Activated CD4-positive, alpha-beta T cell treated with anti-CD3 and anti-CD28 coated beads, Interleukin-2, amount 10 ng/mL, durations not matched to agents 7 days and 5 days (primary cell): Measurements from ENCODE around the gene PIMREG. TPM values are rescaled to one million over a fixed set of nuclear protein-coding genes. Genes with fewer than 3 reads are reported as not detected.
"Not testable (repeated sequence)": the region's sequence is repeated elsewhere in the genome, so short reads cannot be mapped to it uniquely, and the experiment has no call there.

Experiments used
- CTCF ChIA-PET: fragments of 350-600 bp; sonication (Branson Sonifier 250); formaldehyde crosslinking; loops from one replicate; lab custom pipeline; 2021; ENCODE audit warnings: antibody characterized with exemption; lab: Charles Lee
- POLR2A ChIA-PET: fragments of 350-600 bp; sonication (Branson Sonifier 250); formaldehyde crosslinking; loops from one replicate; lab custom pipeline; 2021; ENCODE audit warnings: antibody characterized with exemption; lab: Charles Lee
- DNase-seq: peaks from one replicate; pipeline ENCODE4 v3.0.0-alpha.2; 2020
- H3K27ac Mint-ChIP-seq: one replicate; pipeline ENCODE4 v1.8.0; 2021; ENCODE audit warnings: mild to moderate bottlenecking, moderate library complexity, mixed read lengths
- H3K27me3 Mint-ChIP-seq: one replicate; pipeline ENCODE4 v1.8.0; 2021; ENCODE audit warnings: mixed read lengths
- H3K36me3 Mint-ChIP-seq: one replicate; pipeline ENCODE4 v1.8.0; 2021; ENCODE audit warnings: low read depth, mixed read lengths
- H3K4me1 Mint-ChIP-seq: one replicate; pipeline ENCODE4 v1.8.0; 2021; ENCODE audit warnings: mixed read lengths
- H3K4me3 Mint-ChIP-seq: one replicate; pipeline ENCODE4 v1.8.0; 2021; ENCODE audit warnings: mild to moderate bottlenecking, moderate library complexity, mixed read lengths
- H3K9me3 Mint-ChIP-seq: one replicate; pipeline ENCODE4 v1.8.0; 2021; ENCODE audit warnings: mixed read lengths
- total RNA-seq, 2 experiments: library from RNA; stranded (reverse); gene quantifications; one replicate each; pipeline ENCODE4 v1.2.3, GENCODE V29; 2021

Gene PIMREG
- total RNA-seq, 2 experiments from 2014 or later = 16.4 to 22.0 TPM

- no peak for DNase-seq
- Mint-ChIP-seq H3K27ac (no peak overlapping the region), H3K36me3 (no peaks in the 10 kb centered on the region), H3K4me1 (no peaks in the 10 kb centered on the region), H3K4me3 (no peak overlapping the region), H3K27me3 (no peaks in the 10 kb centered on the region), H3K9me3 (no peaks in the 10 kb centered on the region)
- CTCF ChIA-PET = no interaction called here
- POLR2A ChIA-PET = no interaction called here
These were observed 34.2 kb downstream of the PIMREG start for GRCh38 chr17:6478486-6478885.

GRCh38 chr17:6479622-6480302, 35.5 kb downstream of the PIMREG start:
- no peaks in the 10 kb centered on the region for H3K9me3 Mint-ChIP-seq
- H3K4me3 Mint-ChIP-seq = no peak overlapping the region
- CTCF ChIA-PET = interaction anchor here (0.6 kb wide), 1 partner anchor 38 kb away, joined by 3 read pairs; no protein-coding TSS in a partner anchor
- H3K27ac Mint-ChIP-seq = no peak overlapping the region
- POLR2A ChIA-PET = no interaction called here
- H3K4me1 Mint-ChIP-seq = no peaks in the 10 kb centered on the region
- H3K36me3 Mint-ChIP-seq = no peaks in the 10 kb centered on the region
- DNase-seq = no peak
- H3K27me3 Mint-ChIP-seq = no peaks in the 10 kb centered on the region

GRCh38 chr17:6480303-6480675, 36.0 kb downstream of the PIMREG start:
- Mint-ChIP-seq H3K9me3 (no peaks in the 10 kb centered on the region), H3K4me3 (no peak overlapping the region), H3K27ac (no peak overlapping the region), H3K27me3 (no peaks in the 10 kb centered on the region), H3K4me1 (no peaks in the 10 kb centered on the region), H3K36me3 (no peaks in the 10 kb centered on the region)
- no peak for DNase-seq
- ChIA-PET POLR2A (no interaction called here), CTCF (no interaction called here)

- Mint-ChIP-seq H3K4me3 (no peak overlapping the region), H3K27me3 (no peaks in the 10 kb centered on the region), H3K9me3 (no peaks in the 10 kb centered on the region), H3K4me1 (no peaks in the 10 kb centered on the region), H3K36me3 (no peaks in the 10 kb centered on the region), H3K27ac (no peak overlapping the region)
- CTCF ChIA-PET = interaction anchor here (0.5 to 2.5 kb wide), 2 partner anchors 9 to 64 kb away, joined by 3 to 9 read pairs; no protein-coding TSS in a partner anchor
- POLR2A ChIA-PET = no interaction called here
- no peak for DNase-seq
These were observed 37.8 kb downstream of the PIMREG start for GRCh38 chr17:6482105-6482455.

- H3K27ac Mint-ChIP-seq, H3K9me3 Mint-ChIP-seq, DNase-seq, POLR2A ChIA-PET, H3K36me3 Mint-ChIP-seq, H3K4me1 Mint-ChIP-seq, H3K4me3 Mint-ChIP-seq, H3K27me3 Mint-ChIP-seq: not testable (repeated sequence)
- CTCF ChIA-PET = interaction anchor here (0.5 to 2.5 kb wide), 2 partner anchors 9 to 65 kb away, joined by 3 to 9 read pairs; no protein-coding TSS in a partner anchor
These were observed 38.5 kb downstream of the PIMREG start for GRCh38 chr17:6482796-6483195.

- H3K4me1 Mint-ChIP-seq = no peaks in the 10 kb centered on the region
These were observed 39.3 kb downstream of the PIMREG start for GRCh38 chr17:6483507-6483906.

GRCh38 chr17:6485646-6486412, 41.6 kb downstream of the PIMREG start:
- POLR2A ChIA-PET = no interaction called here
- H3K27me3 Mint-ChIP-seq = no peaks in the 10 kb centered on the region

More at GRCh38 chr17:6483507-6483906, 39.3 kb downstream of the PIMREG start:
- no peaks in the 10 kb centered on the region for H3K36me3 Mint-ChIP-seq
- H3K27ac Mint-ChIP-seq = no peak overlapping the region
- ChIA-PET POLR2A (no interaction called here), CTCF (interaction anchor here (2.5 kb wide), 1 partner anchor 10 kb away, joined by 9 read pairs; no protein-coding TSS in a partner anchor)
- no peak overlapping the region for H3K4me3 Mint-ChIP-seq
- DNase-seq = no peak
- H3K27me3 Mint-ChIP-seq = no peaks in the 10 kb centered on the region
- no peaks in the 10 kb centered on the region for H3K9me3 Mint-ChIP-seq

GRCh38 chr17:6487251-6488007, 43.2 kb downstream of the PIMREG start:
- POLR2A ChIA-PET = no interaction called here

More at GRCh38 chr17:6485646-6486412, 41.6 kb downstream of the PIMREG start:
- CTCF ChIA-PET = interaction anchor here (1.3 to 1.5 kb wide), 2 partner anchors 10 to 13 kb away, joined by 3 to 4 read pairs; no protein-coding TSS in a partner anchor
- no peak for DNase-seq
- H3K36me3 Mint-ChIP-seq = no peaks in the 10 kb centered on the region
- H3K9me3 Mint-ChIP-seq = no peaks in the 10 kb centered on the region
- no peak overlapping the region for H3K27ac Mint-ChIP-seq
- no peaks in the 10 kb centered on the region for H3K4me1 Mint-ChIP-seq
- no peak overlapping the region for H3K4me3 Mint-ChIP-seq

GRCh38 chr17:6488008-6488539, 43.8 kb downstream of the PIMREG start:
- Mint-ChIP-seq H3K4me3 (no peak overlapping the region), H3K36me3 (no peaks in the 10 kb centered on the region), H3K27me3 (no peaks in the 10 kb centered on the region), H3K27ac (no peak overlapping the region), H3K4me1 (no peaks in the 10 kb centered on the region), H3K9me3 (no peaks in the 10 kb centered on the region)
- DNase-seq = no peak
- POLR2A ChIA-PET = no interaction called here
- CTCF ChIA-PET = interaction anchor here (1.4 kb wide), 1 partner anchor 17 kb away, joined by 4 read pairs; no protein-coding TSS in a partner anchor

More at GRCh38 chr17:6487251-6488007, 43.2 kb downstream of the PIMREG start:
- Mint-ChIP-seq H3K9me3 (no peaks in the 10 kb centered on the region), H3K4me1 (no peaks in the 10 kb centered on the region), H3K36me3 (no peaks in the 10 kb centered on the region), H3K27ac (no peak overlapping the region), H3K27me3 (no peaks in the 10 kb centered on the region), H3K4me3 (no peak overlapping the region)
- CTCF ChIA-PET = interaction anchor here (1.3 kb wide), 1 partner anchor 12 kb away, joined by 3 read pairs; no protein-coding TSS in a partner anchor
- DNase-seq = no peak

- no peaks in the 10 kb centered on the region for H3K27me3 Mint-ChIP-seq
- no peaks in the 10 kb centered on the region for H3K4me1 Mint-ChIP-seq
- DNase-seq = no peak
- H3K9me3 Mint-ChIP-seq = no peaks in the 10 kb centered on the region
- no peak overlapping the region for H3K27ac Mint-ChIP-seq
- ChIA-PET POLR2A (no interaction called here), CTCF (interaction anchor here (0.7 to 1.4 kb wide), 2 partner anchors 13 to 18 kb away, joined by 4 to 6 read pairs; no protein-coding TSS in a partner anchor)
- H3K4me3 Mint-ChIP-seq = no peak overlapping the region
- no peaks in the 10 kb centered on the region for H3K36me3 Mint-ChIP-seq
These were observed 44.8 kb downstream of the PIMREG start for GRCh38 chr17:6489016-6489550.

GRCh38 chr17:6491071-6491700, 46.9 kb downstream of the PIMREG start:
- POLR2A ChIA-PET = no interaction called here
- DNase-seq = no peak
- CTCF ChIA-PET = interaction anchor here (0.7 to 1.6 kb wide), 2 partner anchors 19 to 27 kb away, joined by 3 to 4 read pairs; no protein-coding TSS in a partner anchor
- Mint-ChIP-seq H3K4me3 (no peak overlapping the region), H3K27me3 (peaks cover 3% of the 10 kb centered on the region), H3K4me1 (peaks cover 8% of the 10 kb centered on the region), H3K36me3 (no peaks in the 10 kb centered on the region), H3K27ac (no peak overlapping the region), H3K9me3 (no peaks in the 10 kb centered on the region)
